Amniotic stem cell (primary cell): ENCODE results near the gene BTLA.
"Not testable (repeated sequence)": the region's sequence is repeated elsewhere in the genome, so short reads cannot be mapped to it uniquely, and the experiment has no call there.

Source experiments
- DNase-seq: peaks from one replicate; lab custom pipeline; 2025; lab: John Stamatoyannopoulos, UW

The BTLA gene

GRCh38 chr3:112491373-112491772, 7.9 kb downstream of the BTLA start:
- no peak for DNase-seq

- DNase-seq, result no peak
These were observed 9.4 kb downstream of the BTLA start for GRCh38 chr3:112489674-112490479.

- DNase-seq, result no peak
These were observed 12.3 kb downstream of the BTLA start for GRCh38 chr3:112486811-112487505.

- DNase-seq, result no peak
These were observed 14.9 kb downstream of the BTLA start for GRCh38 chr3:112484352-112484751.

- DNase-seq, result no peak
These were observed 16.6 kb downstream of the BTLA start for GRCh38 chr3:112482675-112483074.

GRCh38 chr3:112481302-112481721, 18.0 kb downstream of the BTLA start:
- no peak for DNase-seq

- DNase-seq, result no peak
These were observed 21.4 kb downstream of the BTLA start for GRCh38 chr3:112477891-112478290.

- no peak for DNase-seq
These were observed 22.9 kb downstream of the BTLA start for GRCh38 chr3:112476346-112476745.

GRCh38 chr3:112474796-112475195, 24.5 kb downstream of the BTLA start:
- DNase-seq, result no peak

GRCh38 chr3:112472691-112473090, 26.6 kb downstream of the BTLA start:
- DNase-seq, result no peak

GRCh38 chr3:112471596-112472325, 27.5 kb downstream of the BTLA start:
- no peak for DNase-seq

- DNase-seq, result no peak
These were observed 28.5 kb downstream of the BTLA start for GRCh38 chr3:112470788-112471187.

- DNase-seq, result no peak
These were observed 29.6 kb downstream of the BTLA start for GRCh38 chr3:112469671-112470070.

GRCh38 chr3:112467539-112467938, 31.7 kb downstream of the BTLA start:
- no peak for DNase-seq

GRCh38 chr3:112466020-112466419, 33.3 kb downstream of the BTLA start:
- DNase-seq, result no peak

- no peak for DNase-seq
These were observed 35.0 kb downstream of the BTLA start for GRCh38 chr3:112464264-112464663.

- no peak for DNase-seq
These were observed 36.0 kb downstream of the BTLA start for GRCh38 chr3:112463250-112463649.

- DNase-seq, result not testable (repeated sequence)
These were observed 37.5 kb downstream of the BTLA start for GRCh38 chr3:112461787-112462186.

GRCh38 chr3:112460519-112461195, 38.6 kb downstream of the BTLA start:
- no peak for DNase-seq

- DNase-seq, result no peak
These were observed 39.5 kb downstream of the BTLA start for GRCh38 chr3:112459750-112460149.

GRCh38 chr3:112456147-112456546, 43.1 kb downstream of the BTLA start:
- no peak for DNase-seq

GRCh38 chr3:112448939-112449338, 50.3 kb downstream of the BTLA start:
- DNase-seq, result no peak
